CD4-positive, alpha-beta T cell treated with Interleukin-21 for 1 hour (primary cell): ENCODE data around the gene KIAA0753.

ENCODE experiments used
- DNase-seq: peaks from one replicate; pipeline ENCODE4 v3.0.0-alpha.2; 2020

KIAA0753 gene

DNA sequence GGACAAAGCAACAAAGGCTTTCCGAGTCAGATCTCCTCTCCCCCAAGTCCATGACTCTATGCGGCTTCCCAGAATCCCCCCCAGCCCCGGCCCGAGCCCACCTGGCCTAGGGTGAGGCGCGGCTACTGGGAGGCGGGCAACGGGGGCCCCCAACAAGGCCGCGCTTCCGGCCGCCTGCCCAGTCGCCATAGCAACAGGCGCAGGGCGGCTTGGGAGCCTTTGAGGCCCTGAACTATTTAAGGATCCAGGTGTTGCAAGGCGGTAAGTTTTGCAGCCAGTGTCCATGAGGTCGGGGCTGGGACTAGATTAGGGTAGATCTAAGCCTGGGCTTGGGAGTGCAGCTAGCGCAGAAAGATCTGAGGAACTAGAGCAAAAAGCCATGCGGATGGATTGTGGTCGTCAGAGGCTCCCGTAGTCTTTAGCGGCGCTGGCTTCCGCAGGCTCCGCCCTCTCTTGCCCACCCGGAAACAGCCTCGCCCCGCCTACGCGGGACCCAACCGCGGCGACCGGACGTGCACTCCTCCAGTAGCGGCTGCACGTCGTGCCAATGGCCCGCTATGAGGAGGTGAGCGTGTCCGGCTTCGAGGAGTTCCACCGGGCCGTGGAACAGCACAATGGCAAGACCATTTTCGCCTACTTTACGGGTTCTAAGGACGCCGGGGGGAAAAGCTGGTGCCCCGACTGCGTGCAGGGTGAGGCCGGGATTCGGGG, at the start of gene KIAA0753, which contains the start of gene TXNDC17:
Gene KIAA0753 (minus strand): TSS at position 176 of the 711 bp plus-strand sequence. CDS start 5,608 bp downstream, outside the sequence.
Gene TXNDC17 (plus strand): TSS at position 525 of the 711 bp plus-strand sequence. CDS start 23 bp downstream, at position 548.
- peak; percentile 91 for DNase-seq

DNA sequence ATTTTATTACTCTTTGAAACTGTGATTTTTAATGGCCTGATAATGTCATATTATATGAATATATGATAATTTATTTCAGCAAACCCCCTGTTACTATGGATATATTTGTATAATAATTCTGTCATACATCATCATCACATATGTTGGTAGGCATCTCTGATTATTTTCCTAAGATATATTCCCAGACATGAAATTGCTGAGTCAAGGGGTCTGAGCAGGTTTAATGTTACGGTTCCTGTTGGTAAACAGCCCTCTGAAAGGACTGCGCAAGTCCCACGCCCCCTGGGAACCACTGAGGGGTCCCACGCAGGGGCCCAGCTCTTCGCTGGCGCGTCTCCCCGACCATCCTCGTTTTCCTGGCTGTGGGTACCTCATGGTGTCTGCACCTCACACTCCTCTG, 48.4 kb upstream of the KIAA0753 start:
- no peak for DNase-seq

DNA sequence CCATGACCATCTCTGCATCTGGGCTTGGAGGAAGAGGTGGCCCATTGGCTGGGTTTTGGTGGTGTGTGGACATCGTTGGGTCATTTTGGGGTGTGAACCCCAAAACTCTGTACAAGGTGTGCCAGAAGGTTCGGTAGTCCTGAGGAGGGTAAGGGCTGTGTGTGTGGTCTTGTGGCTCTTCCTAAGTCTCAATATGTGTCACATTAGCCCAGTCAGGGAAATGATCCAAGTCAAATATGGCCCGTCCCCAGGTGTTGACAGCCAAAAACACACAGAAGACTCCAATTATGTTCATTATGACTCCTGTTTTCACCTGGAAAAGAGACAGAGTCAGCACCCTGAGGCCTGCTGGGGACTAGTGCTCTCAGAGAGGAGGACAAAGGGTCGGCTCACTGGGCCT, 45.5 kb upstream of the KIAA0753 start:
- no peak for DNase-seq

DNA sequence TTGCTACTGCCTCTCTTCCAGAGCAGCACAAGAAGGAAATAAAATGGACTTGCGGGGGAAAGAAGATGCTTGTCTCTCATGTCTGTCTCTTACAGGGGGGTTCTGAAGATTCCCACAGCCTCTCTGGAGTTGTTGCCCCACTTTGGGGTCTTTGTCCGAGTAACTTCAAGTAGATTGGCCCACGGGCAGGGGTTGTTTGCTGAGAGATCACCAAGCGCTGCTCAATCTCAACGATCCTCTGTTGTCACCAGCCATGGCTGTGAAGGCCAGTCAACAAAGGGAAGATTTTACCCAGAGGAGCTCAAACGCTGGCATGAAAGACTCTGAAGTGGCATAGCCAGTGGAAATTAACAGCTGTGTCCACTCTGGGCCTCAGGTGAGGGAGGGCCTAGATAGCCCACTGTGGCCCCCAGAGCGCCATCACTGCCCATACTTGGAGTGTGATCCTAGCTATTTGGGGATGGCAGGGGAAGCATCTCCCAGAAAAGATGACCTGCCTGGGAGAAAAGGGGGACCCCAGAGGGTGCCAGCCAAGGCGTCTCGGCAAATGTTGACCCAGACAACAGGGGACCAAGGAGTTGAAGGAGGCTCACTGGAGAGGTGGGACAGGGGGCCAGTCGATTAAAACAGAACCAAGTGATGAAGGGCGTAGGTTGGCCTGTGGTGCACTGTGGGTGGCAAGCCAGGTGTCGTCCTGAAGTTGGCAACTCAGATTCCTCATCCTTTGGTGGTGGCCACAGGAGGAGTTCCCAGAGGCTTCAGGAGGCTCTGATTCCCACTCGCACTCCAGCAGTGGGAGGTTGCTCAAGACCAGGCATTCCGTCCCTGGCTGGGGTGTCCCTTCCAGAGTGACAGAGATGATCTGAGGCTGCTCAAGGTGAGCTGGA, 44.6 kb upstream of the KIAA0753 start:
- DNase-seq = no peak

DNA sequence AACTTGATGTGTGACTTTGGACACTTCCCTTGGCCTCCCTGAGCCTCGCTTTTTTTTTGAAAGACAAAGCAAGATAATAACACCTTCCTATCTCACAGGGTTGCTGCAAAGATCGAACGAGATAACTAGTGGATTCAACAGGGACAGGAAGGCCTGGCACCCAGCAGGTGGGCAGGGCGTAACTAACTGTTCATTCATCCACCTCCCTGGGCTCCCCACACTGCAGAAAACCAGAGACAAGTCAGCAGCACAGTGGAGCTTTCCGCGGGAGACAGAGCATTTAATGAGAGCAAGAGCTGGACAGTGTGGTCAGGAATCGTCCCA, 43.9 kb upstream of the KIAA0753 start:
- DNase-seq = no peak

DNA sequence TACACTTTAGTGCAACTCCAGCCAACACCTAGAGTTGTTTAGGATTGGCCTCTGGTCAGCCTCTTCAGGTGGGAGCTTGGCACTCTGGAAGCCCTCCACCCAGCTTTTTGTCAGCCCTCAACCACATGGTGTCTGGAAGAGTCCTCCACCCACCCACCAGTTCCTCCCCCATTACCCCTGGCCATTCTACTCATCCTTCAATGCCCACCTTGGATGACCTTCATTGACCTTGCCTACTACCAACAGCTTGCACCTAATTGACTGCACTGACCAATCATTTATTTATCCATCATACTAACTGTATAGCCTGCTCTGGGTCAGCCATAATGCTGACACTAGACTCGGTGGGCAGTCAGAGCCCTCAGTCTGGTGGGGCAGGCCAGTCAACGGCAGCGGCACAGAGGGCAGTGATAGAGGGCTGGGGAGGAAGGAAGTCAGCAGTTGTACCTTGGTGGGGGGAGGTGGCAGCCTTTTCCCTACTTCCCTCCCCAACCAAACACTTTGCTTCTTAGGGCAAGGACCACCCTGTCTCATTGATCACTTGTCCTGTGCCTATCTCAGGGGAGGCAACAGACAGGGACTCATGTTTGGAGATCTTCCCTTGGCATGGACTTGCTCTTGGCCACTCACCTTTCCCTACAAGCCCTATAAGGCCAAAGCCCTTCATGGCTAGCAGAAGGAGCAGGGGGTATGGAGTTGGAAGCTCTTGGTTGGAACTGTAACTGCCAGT, 43.4 kb upstream of the KIAA0753 start:
- no peak for DNase-seq

DNA sequence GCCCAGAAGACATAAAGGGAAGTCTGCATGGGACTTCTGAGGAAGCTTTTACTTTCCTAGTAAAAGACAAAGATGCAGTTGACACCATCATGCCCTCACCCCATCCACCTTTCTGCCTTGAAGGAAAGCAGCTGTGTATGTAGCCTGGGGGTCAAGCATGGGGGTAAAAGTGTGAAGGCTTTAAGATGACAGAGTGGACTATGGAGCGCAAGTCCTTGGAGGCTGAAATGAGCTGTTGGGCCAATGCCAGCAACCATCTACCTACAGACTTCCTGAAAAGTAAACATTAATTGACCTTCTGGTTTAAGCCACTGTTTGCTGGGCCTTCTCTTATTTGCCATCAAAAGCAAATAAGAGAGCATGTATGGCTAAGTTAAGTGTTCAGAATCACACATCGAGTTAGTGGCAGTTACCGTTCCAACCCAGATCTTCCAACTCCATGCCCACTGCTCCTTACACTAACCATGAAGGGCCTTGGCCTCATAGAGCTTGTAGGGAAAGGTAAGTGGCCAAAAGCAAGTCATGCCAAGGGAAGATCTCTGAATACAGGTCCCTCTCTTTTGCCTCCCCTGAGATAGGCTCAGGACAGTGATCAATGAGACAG, 42.7 kb upstream of the KIAA0753 start:
- no peak for DNase-seq

DNA sequence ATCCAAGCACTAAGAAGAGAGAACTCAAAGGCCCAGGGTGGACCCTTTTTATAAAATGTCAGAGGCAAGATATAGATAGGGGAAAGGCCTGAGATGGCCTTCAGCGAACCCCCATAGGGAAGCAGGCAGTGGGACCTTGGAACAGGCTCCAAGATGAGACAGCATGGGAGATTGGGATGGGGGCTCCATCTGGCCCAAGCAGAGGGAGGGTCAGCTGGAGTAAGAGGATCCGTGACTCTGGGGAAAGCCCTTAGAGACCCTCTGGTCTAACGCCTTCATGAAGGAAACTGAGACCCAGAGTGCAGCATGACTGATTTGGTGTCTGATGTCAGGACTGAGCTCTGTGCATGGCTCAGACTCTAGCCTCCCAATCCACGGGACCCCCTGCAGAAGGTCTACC, 41.8 kb upstream of the KIAA0753 start:
- no peak for DNase-seq

DNA sequence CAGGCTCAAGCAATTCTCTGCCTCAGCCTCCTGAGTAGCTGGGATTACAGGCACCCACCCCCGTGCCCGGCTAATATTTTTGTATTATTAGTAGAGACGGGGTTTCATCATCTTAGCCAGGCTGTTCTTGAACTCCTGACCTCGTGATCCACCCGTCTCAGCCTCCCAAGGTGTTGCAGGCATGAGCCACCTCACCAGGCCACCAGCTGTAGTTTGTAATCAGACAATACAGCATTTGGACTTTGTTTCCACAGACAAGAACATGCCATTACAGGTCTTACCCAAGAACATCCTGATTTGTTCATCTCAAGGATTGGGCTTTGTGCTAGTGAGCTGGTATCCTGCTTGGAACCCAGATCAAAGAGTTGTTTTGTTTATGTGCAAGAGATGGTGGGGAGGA, 41.2 kb upstream of the KIAA0753 start:
- DNase-seq = no peak

DNA sequence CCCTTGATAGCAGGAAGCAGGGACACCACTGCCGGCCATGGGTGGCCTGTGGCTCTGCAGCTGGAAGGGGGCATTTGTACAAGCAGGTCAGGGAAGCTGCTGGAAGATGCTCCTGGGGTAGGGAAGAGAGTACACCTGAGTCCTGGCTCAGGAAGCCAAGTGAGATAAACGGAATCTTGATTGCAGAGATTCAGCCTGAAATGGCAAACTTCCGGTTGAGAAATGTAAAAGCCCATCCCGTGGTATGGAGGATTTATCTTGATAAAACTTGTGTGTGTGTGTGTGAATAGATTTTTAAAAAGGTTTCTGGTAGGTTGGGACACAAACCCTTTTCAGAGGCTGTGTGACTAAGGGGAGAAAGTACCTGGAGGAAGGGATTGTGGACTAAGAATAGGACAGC, 40.7 kb upstream of the KIAA0753 start:
- DNase-seq = no peak

DNA sequence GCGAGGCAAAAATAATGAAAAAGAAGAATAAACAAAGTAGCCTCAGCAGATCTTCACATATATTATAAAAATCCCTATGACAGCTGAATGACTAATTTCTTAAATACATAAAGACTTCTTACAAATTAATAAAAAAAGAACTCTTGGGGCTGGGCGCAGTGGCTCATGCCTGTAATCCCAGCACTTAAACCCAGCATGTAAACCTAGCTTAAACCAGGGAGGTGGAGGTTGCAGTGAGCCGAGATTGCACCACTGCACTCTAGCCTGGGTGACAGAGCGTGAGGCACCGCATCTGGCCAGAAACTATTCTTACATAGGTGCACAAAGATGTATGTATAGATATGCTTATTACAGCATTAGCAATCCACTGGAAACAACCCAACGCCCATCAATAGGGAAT, 38.7 kb upstream of the KIAA0753 start:
- DNase-seq = no peak

DNA sequence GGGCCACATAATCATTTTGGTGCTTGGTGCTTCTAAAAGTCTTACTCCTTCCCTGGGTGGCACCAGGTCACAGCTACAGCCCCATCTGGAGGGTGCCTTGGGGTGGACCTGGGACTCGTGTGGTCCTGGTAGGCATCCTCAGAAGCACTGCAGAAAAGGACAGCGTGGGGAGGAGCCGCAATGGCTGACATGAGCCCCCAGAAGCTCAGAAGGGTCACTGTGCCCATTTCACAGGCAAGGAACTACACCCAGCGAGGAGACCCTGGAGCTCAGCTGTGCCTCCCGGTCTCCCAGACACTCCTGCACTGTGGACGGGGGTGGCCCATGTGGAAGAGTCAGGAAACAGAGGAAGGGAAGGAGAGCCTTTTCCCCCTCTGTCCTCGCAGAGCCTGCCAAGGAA, 37.4 kb upstream of the KIAA0753 start:
- DNase-seq = no peak

DNA sequence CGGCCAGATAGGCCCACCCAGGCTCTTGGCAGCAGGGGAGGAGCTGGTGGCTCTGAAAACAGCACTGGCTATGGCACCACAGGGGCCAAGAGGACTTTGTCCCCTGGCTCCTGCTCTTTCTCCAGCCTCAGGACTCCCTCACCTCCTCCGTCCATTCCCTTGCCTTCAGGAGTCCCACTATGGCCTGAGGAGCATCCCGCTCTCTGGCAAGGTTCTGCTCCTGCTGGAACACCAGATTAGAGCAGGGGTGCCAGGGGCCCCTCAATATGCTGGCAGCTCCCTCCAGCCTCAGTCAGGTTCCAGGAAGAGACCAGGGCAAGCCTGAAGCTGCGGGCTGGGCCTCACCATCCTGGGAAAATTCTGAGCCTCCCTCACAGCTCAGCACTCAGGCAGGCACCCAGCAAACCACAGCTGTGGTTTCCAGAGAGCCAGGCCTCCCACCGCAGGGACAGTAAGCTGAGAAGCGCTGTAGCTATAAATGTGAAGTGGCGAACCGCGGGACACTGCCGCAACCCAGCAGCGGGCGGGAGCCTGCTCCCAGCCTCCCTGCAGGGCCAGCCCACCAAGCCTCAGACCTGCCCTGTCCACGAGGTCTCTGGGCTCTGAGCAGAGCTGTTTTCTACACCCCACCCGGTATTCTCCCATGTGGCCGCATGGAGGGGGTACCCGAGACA, 36.8 kb upstream of the KIAA0753 start:
- DNase-seq = no peak

DNA sequence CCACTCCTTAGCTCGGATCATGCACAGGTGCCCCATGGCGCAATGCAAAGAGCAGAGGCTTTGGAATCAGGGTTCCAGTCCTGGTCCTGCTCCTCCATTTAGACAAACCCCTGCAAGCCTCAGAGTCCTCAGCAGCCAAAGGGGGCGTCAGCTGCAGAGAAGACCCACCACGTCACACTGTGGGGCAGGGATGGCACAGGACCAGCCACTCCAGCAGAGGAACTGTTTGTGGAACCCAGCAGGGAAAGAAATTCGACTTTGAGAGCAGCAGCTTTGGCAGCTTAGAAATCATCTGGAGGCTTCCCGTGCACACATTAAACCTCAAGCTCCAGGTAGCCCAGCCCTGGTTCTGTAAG, 36.3 kb upstream of the KIAA0753 start:
- no peak for DNase-seq

DNA sequence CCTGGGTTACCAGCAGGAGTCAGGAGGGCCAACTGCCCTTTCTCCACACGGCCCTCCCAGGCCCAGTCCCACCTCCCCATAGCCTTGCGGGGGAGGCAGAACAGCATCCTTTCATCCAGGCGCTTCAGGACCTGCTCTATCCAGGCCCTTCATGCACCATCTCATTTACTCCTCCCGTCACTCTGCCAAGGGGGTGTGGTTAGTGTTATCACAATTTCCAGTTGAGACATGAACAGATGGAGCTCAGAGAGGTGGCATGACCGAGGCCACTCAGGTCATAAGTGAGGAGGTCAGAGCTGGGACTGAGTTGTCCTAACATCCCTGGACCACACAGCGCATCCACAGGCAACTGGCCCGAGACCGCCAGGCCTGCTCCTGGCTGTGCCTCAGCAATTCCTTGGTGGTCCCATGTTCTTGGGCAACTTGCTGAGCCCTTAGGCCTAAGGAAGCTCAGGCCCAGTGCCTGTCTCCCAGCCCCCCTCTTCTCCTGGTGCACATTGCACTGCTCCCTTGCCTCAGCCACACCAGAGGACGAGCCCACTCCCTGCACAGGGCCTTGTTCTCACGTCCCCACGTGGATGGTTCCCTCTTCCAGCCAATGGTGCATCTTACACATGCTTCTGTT, 34.8 kb upstream of the KIAA0753 start:
- DNase-seq = no peak

DNA sequence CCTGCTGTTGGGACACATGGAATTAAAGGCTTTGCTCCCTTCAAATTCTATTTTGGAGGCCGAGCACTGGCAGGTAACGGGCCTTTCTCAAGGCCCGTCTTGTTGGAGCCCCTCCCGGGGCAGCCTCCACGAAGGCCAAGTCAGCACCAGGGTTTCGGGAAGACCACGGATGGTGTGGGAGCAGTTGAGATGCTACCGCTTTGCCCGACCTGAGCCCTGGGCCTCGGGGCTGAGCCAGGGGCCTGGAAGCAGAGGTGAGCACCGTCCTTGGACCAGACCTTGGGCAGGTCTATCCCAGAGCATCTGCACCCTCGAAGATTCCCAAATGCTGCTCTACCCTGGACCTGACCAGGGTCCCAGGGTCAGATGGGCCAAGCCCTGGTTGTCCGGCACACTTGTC, 34.1 kb upstream of the KIAA0753 start:
- DNase-seq = no peak

DNA sequence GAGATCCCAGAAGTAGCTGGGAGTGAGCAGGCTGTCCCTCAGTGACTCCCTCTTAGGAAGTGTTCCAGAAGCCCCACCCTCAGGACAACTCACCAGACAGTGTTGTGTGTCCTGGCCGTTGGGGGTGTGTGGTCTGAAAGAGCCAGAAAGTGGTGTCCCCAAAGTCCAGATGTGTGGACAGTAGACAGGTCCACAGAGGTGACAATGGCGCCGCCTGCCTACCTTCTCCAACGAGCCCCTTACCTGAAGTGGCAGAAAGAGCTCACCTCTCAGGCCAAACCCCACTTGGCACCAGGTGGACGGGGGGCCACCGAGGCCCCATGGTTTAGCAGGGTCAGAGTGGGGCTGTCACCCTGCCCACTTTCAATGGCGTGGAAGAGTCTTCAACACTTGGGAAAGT, 30.9 kb upstream of the KIAA0753 start:
- DNase-seq = no peak

DNA sequence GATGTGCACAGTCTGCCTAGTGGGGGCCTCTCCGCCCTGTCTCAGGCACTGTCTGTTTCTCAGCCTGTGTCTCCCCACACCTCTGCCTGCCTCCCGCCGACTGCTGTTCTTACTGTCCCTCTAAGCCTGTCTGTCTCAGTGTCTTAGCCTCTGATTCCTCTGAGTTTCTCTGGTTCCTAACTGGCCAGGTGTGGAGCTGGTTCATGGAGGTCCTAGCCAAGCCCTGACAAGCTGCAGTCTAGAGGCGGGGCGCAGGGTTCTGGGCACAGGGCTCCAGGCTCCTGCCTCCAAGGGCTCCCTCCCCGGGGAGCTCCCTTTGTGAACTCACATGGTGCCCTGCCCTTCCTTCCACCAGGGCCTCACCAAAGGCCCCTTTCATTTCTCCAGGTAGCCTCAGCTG, 30.5 kb upstream of the KIAA0753 start:
- DNase-seq = no peak

DNA sequence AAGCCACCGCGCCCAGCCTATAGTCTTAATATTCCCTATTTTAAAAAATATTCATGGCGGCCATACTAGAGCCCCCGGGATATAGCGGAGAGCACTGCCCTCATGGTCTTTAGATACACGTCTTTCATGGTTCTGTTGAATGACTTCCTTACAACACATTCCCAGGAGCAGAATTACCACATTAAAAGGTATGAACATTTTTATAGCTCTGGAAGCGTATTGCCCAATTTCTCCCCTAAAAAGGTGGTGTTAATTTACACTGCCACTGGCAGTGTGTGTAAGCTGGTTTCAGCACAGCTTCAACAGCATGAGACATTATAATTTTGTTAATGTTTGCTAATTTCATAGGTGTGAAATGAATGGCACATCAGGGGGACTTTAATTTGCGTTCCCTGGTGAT, 30.1 kb upstream of the KIAA0753 start:
- DNase-seq = no peak

DNA sequence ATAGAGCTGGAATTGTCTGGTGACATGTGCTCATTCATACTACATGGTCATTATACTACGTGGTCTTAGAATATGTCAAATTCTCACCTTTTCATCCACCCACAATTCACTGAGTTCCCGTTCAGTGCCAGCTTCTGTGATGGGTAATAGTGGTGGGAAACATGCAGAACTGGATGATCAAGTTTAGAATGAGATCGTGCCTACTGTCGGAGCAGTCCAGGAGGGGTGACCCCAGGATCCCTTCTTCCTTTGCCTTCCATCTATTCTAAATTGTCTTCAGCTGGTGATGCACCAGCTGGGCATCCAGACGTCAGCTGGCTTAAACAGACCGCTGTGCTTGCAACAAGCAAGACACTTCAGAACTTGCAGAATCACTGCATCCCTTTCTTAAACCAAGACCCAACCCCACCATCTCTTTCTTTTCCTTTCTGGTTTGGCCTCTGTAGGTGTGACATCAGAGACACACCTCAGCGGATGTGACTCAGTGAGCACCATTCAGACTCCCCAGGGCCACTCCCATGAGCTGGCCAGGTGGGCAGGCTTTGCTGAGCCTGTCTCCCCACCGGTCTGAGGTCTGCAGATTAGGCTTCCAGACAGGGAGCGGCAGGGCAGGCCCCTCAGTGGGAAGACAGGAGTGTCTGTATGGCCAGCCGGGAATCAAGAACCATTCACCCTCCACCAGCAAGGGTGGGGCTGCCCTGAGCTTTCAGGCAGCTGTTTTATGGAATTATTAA, 29.1 kb upstream of the KIAA0753 start:
- DNase-seq = no peak

DNA sequence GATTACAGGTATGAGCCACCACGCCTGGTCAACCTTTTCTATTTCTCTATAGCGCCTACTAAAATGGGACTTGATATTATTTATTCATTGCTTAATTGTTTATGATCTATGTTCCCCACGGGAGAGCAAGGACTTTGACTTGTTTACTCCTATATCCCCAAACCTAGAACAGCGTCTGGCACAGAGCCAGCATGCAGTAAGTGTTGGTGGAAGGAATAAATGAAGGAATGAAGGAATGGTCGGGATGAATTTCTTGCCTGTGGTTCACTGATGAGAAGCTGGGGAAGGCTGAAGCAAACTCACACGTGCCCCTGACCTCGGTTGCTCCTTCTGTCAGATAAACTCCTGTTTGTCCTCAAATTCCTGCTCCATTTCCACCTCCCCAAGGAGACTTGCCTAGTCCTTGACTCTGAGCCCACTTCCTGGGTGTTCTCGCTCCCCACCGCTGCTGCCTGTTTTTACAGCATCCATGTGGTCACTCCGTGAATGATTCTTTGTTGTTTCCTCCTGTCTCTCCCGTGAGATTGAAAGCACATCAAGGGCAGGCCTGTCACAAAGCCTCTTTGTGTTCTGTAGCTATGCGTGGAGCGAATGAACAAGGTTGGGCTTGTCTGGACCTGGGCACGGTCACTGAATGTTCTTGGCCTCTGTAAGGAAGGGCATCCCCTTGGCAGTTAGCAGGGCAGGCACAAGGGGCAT, 28.4 kb upstream of the KIAA0753 start:
- DNase-seq = no peak
